Mesendoderm (in vitro differentiated cells): ENCODE measurements around the gene ROBO1.
A peak's percentile ranks its signal among the peaks of the same experiment; 100 is the strongest.

Experiments
- DNase-seq: peaks from one replicate; pipeline ENCODE4 v3.0.0; 2013
- H2AK5ac ChIP-seq: 2 replicates; pipeline ENCODE4 v1.6.1; 2013; ENCODE audit warnings: low read length, inconsistent platforms
- H2BK120ac ChIP-seq: 2 replicates; pipeline ENCODE4 v1.6.1; 2013; ENCODE audit warnings: low read depth, mild to moderate bottlenecking, low read length, moderate library complexity, mixed read lengths
- H2BK15ac ChIP-seq: replicated peaks from 2 replicates; pipeline ENCODE4 v1.6.1; 2013; ENCODE audit warnings: low read depth, mild to moderate bottlenecking, moderate library complexity
- H2BK5ac ChIP-seq: 2 replicates; pipeline ENCODE4 v1.6.1; 2013; ENCODE audit warnings: low read length, inconsistent platforms
- H3K18ac ChIP-seq: 2 replicates; pipeline ENCODE4 v1.6.1; 2013; ENCODE audit warnings: mild to moderate bottlenecking, low read length, mixed read lengths
- H3K23ac ChIP-seq: one replicate; pipeline ENCODE4 v1.6.1; 2013; ENCODE audit warnings: low read length
- H3K27ac ChIP-seq: 2 replicates; pipeline ENCODE4 v1.5.1; 2013; ENCODE audit warnings: low read depth, mild to moderate bottlenecking, inconsistent platforms, low read length, moderate library complexity
- H3K27me3 ChIP-seq: 2 replicates; pipeline ENCODE4 v1.6.1; 2013; ENCODE audit warnings: low read length, control low read depth, mild to moderate bottlenecking, inconsistent platforms; ENCODE audit not compliant: insufficient read depth, poor library complexity
- H3K36me3 ChIP-seq: 2 replicates; pipeline ENCODE4 v1.6.1; 2013; ENCODE audit warnings: low read length, inconsistent platforms; ENCODE audit not compliant: control insufficient read depth, insufficient read depth
- H3K4ac ChIP-seq: one replicate; pipeline ENCODE4 v1.6.1; 2013; ENCODE audit warnings: low read depth, mild to moderate bottlenecking, low read length, moderate library complexity
- H3K4me1 ChIP-seq: 2 replicates; pipeline ENCODE4 v1.6.1; 2013; ENCODE audit warnings: low read depth, low read length, inconsistent platforms; ENCODE audit not compliant: control insufficient read depth
- H3K4me2 ChIP-seq: 2 replicates; pipeline ENCODE4 v1.6.1; 2013; ENCODE audit warnings: low read length
- H3K4me3 ChIP-seq: 2 replicates; pipeline ENCODE4 v1.5.1; 2013; ENCODE audit warnings: mild to moderate bottlenecking, low read length
- H3K56ac ChIP-seq: one replicate; pipeline ENCODE4 v1.6.1; 2013; ENCODE audit warnings: low read length
- H3K79me1 ChIP-seq: 2 replicates; pipeline ENCODE4 v1.6.1; 2013; ENCODE audit warnings: low read length, inconsistent platforms
- H3K79me2 ChIP-seq: 2 replicates; pipeline ENCODE4 v1.6.1; 2013; ENCODE audit warnings: mild to moderate bottlenecking, low read length; ENCODE audit not compliant: control insufficient read depth, insufficient read depth
- H3K9ac ChIP-seq: 2 replicates; pipeline ENCODE4 v1.6.1; 2013; ENCODE audit warnings: low read length, inconsistent platforms
- H4K5ac ChIP-seq: one replicate; pipeline ENCODE4 v1.6.1; 2013; ENCODE audit warnings: low read length
- H4K8ac ChIP-seq: one replicate; pipeline ENCODE4 v1.6.1; 2013; ENCODE audit warnings: low read depth, mild to moderate bottlenecking, control low read depth, low read length, moderate library complexity
- WGBS: extraction: QIAGEN DNeasy Blood & Tissue Kit; methylation state at CpG from one replicate; pipeline ENCODE4 v1.1.7; 2013; ENCODE audit warnings: low lambda C conversion rate, missing lambda C conversion rate; ENCODE audit not compliant: insufficient coverage; ENCODE audit errors: extremely low coverage; 5-methylcytosine and 5-hydroxymethylcytosine counted together

The ROBO1 gene

DNA sequence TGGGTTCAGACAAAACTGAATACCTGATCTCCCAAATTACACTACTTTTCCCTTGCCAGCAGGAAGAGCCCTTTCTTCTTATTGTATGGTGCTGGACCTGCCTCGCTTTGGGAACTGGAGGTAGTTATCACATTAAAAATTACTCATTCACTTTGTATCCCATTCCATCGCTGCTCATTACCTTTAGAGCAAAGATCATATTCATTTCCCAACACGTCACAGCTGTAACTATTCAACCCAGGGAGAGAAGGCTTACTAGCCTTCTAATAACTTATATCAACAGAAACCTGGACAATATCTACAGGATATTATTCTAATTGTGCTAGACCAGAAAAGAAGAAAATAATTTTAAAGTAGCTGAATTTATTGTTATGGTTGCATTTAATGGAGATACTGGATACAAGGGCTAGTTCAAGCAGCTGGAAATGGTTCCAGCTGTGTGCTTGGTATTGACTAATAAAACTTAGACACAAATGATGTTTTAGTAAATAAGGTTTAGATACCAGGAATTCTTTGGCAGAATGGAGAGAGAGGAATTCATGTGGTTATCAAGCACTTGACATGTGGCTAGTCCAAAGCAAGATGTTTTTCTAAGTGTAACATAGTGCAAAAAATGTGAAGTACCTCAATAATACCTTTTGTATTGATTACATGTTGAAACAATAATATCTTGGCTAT is 656.3 kb downstream of the ROBO1 start:
- Histone ChIP-seq H3K4ac (no peak overlapping the region), H3K79me1 (no peaks in the 10 kb centered on the region), H3K18ac (no peak overlapping the region), H3K4me1 (no peaks in the 10 kb centered on the region), H4K8ac (no peak overlapping the region), H3K4me3 (no peak overlapping the region), H2AK5ac (no peak overlapping the region), H3K9ac (no peak overlapping the region), H2BK5ac (no peak overlapping the region), H3K56ac (no peak overlapping the region), H3K27ac (no peak overlapping the region), H3K4me2 (no peak overlapping the region), H2BK15ac (no peak overlapping the region), H3K79me2 (no peaks in the 10 kb centered on the region), H4K5ac (no peak overlapping the region), H3K27me3 (no peaks in the 10 kb centered on the region), H3K23ac (no peak overlapping the region), H2BK120ac (no peak overlapping the region), H3K36me3 (no peaks in the 10 kb centered on the region)
- no peak for DNase-seq
- no CpG with 5 or more reads among the region's 3 CpGs for WGBS

DNA sequence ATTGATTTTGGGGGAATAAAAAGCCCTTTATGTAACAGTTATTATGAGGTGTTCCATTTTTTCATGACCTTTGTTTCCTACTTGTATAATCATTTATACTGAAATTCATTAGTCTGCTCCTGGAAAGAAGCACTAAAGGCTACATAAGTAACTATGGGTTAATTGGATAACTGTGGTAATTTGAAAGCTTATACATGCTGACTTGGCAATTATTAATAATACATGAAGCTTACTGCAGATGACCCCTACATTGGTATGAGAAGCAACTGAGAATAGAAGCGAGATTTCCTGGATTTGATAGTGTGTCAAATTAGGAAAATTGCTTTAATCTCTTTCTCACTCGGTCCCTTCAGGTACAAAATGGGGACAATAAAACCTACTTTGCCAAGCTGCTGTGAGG is 658.0 kb downstream of the ROBO1 start:
- H3K9ac ChIP-seq: no peak overlapping the region
- no peak overlapping the region for H2BK15ac ChIP-seq
- no peak overlapping the region for H2BK120ac ChIP-seq
- no peak overlapping the region for H3K18ac ChIP-seq
- no peak overlapping the region for H3K4me3 ChIP-seq
- no peak overlapping the region for H3K23ac ChIP-seq
- no peak overlapping the region for H3K4me2 ChIP-seq
- H3K79me1 ChIP-seq: no peaks in the 10 kb centered on the region
- no peaks in the 10 kb centered on the region for H3K79me2 ChIP-seq
- H2AK5ac ChIP-seq: no peak overlapping the region
- no peak overlapping the region for H3K56ac ChIP-seq
- no peaks in the 10 kb centered on the region for H3K4me1 ChIP-seq
- no peaks in the 10 kb centered on the region for H3K27me3 ChIP-seq
- no peaks in the 10 kb centered on the region for H3K36me3 ChIP-seq
- no peak for DNase-seq
- no peak overlapping the region for H3K27ac ChIP-seq
- no peak overlapping the region for H2BK5ac ChIP-seq
- no peak overlapping the region for H4K5ac ChIP-seq
- no CpG with 5 or more reads among the region's 2 CpGs for WGBS
- no peak overlapping the region for H3K4ac ChIP-seq
- no peak overlapping the region for H4K8ac ChIP-seq

DNA sequence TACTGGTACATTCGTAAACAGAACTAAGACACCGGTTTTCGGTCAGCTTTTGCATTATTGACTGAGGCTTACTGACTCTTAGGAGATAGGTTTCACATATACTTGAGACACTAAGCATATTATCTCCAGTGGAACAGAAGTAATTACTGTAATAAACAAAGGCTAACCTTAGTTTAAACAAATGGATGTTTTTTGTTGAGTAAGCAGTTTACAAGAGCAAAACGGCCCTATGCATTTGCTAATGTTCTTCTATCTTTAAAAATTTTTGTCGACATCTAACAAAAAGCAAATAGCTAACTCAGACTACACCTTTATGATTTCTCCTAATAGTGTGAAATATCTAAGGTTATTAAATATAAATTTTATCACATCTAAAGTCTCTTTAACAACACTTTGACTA is 664.5 kb downstream of the ROBO1 start:
- Histone ChIP-seq H4K8ac (no peak overlapping the region), H3K23ac (no peak overlapping the region), H3K4me3 (no peak overlapping the region), H3K4ac (no peak overlapping the region), H3K27me3 (no peaks in the 10 kb centered on the region), H2BK120ac (no peak overlapping the region), H3K79me1 (no peaks in the 10 kb centered on the region), H3K27ac (no peak overlapping the region), H3K56ac (no peak overlapping the region), H2BK5ac (no peak overlapping the region), H4K5ac (no peak overlapping the region), H3K9ac (no peak overlapping the region), H3K79me2 (no peaks in the 10 kb centered on the region), H3K18ac (no peak overlapping the region), H2BK15ac (no peak overlapping the region), H3K4me1 (no peaks in the 10 kb centered on the region), H3K4me2 (no peak overlapping the region), H3K36me3 (no peaks in the 10 kb centered on the region), H2AK5ac (no peak overlapping the region)
- WGBS: no CpG with 5 or more reads among the region's 5 CpGs
- no peak for DNase-seq

DNA sequence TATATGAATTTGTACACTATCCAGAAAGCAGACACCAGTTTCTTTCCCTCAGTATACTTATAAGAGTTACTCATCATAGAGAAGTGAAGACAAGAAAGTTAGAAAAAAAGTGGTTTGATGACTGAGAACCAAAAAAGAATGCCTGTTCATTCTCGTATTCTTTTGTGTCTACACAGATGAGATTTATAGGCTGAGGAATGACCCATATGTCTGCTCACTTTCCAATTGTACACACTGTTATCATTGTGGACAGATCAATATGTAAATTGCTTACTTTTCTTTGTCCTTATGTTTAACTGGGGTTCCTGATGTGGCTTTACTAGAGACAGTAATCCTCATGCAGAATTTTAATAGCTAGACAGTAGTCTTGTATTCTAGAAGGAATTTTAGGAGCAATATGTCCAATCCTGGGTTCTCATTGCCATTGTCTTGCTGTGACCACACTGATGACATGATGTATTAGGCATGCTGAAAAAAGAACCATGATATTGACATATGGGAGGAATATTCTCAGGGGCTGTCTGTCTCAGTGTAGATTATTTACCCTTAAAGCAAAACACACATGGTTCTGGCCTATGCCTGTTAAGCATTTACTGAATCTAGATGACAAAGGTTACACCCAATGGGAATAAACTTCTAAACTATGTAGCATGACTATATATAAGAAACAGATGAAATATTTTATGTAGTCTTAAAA is 669.7 kb downstream of the ROBO1 start:
- Histone ChIP-seq H3K23ac (no peak overlapping the region), H3K9ac (no peak overlapping the region)

DNA sequence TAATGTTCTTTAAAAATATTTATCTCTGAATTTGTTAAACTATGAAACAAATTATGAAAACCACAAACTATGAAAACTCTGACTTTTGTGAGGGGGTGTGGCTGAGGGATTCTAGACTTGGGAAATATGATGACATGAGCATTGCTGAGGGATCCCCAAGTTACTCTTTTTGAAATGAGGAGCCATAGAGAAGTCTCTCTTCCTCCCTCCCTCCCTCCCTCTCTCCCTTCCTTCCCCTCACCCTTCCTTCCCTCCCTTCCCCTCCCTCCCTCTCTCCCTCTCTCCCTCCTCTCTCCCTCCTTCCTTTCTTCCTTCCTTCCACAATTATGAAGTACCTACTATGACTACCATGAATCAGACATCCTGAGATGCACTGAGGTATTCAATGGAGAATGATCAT is 673.1 kb downstream of the ROBO1 start:
- Histone ChIP-seq H3K79me1 (no peaks in the 10 kb centered on the region), H3K4me1 (no peaks in the 10 kb centered on the region), H3K79me2 (no peaks in the 10 kb centered on the region), H3K18ac (no peak overlapping the region), H2BK120ac (no peak overlapping the region), H2BK15ac (no peak overlapping the region), H3K36me3 (no peaks in the 10 kb centered on the region), H4K5ac (no peak overlapping the region), H3K56ac (no peak overlapping the region), H4K8ac (no peak overlapping the region), H2AK5ac (no peak overlapping the region), H3K4ac (no peak overlapping the region), H3K27me3 (no peaks in the 10 kb centered on the region), H3K4me2 (no peak overlapping the region), H3K4me3 (no peak overlapping the region), H3K23ac (no peak overlapping the region), H2BK5ac (no peak overlapping the region), H3K27ac (no peak overlapping the region), H3K9ac (no peak overlapping the region)
- no peak for DNase-seq

More for the DNA sequence above, 669.7 kb downstream of the ROBO1 start:
- Histone ChIP-seq H3K79me1 (no peaks in the 10 kb centered on the region), H2AK5ac (no peak overlapping the region), H2BK120ac (no peak overlapping the region), H3K27me3 (no peaks in the 10 kb centered on the region), H3K27ac (no peak overlapping the region), H3K4me1 (no peaks in the 10 kb centered on the region), H3K4ac (no peak overlapping the region), H3K79me2 (no peaks in the 10 kb centered on the region), H3K4me2 (no peak overlapping the region), H3K18ac (no peak overlapping the region), H2BK15ac (no peak overlapping the region), H2BK5ac (no peak overlapping the region), H3K56ac (no peak overlapping the region), H4K8ac (no peak overlapping the region), H3K36me3 (no peaks in the 10 kb centered on the region), H4K5ac (no peak overlapping the region), H3K4me3 (no peak overlapping the region)
- DNase-seq: no peak
- WGBS: no CpG with 5 or more reads among the region's 1 CpG

DNA sequence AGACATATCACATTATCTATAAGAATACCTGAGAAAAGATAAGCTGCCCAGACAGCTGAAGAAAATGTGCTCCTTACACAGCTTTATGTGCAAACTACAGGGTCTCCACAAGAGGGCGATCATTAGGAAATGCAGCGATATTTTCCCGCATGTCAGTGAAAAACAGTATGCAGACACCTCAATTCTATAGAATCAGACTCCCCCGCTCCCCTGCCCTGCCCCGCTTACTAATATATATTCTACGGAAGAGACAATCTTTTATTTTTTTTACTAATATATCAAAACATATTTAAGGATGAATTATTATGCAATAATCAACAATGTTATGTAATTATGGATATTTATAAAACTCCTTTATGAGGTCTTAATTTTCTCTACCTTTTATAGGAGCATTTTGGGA is 681.3 kb downstream of the ROBO1 start:
- no peaks in the 10 kb centered on the region for H3K36me3 ChIP-seq
- no peak overlapping the region for H2BK15ac ChIP-seq
- no peaks in the 10 kb centered on the region for H3K79me2 ChIP-seq
- no peak overlapping the region for H3K18ac ChIP-seq
- DNase-seq: peak; percentile 78
- H3K4me1 ChIP-seq: no peaks in the 10 kb centered on the region
- H3K27ac ChIP-seq: no peak overlapping the region
- no peaks in the 10 kb centered on the region for H3K27me3 ChIP-seq
- H3K23ac ChIP-seq: no peak overlapping the region
- H3K4ac ChIP-seq: no peak overlapping the region
- H3K56ac ChIP-seq: no peak overlapping the region
- no peak overlapping the region for H3K4me2 ChIP-seq
- H2AK5ac ChIP-seq: no peak overlapping the region
- no peak overlapping the region for H2BK5ac ChIP-seq
- no peak overlapping the region for H2BK120ac ChIP-seq
- H4K5ac ChIP-seq: no peak overlapping the region
- H4K8ac ChIP-seq: no peak overlapping the region
- no peaks in the 10 kb centered on the region for H3K79me1 ChIP-seq
- H3K9ac ChIP-seq: no peak overlapping the region
- H3K4me3 ChIP-seq: no peak overlapping the region
- no CpG with 5 or more reads among the region's 6 CpGs for WGBS
